GM19239 (cell line): ENCODE measurements around the gene MARK4.
A peak's percentile ranks its signal among the peaks of the same experiment; 100 is the strongest.
"Not testable (repeated sequence)": the region's sequence is repeated elsewhere in the genome, so short reads cannot be mapped to it uniquely, and the experiment has no call there.

Experiments
- DNase-seq: peaks from one replicate; pipeline ENCODE4 v3.0.0; 2011; ENCODE audit warnings: low spot score; ENCODE audit not compliant: insufficient read length
- FAIRE-seq: peaks from 2 replicates; lab custom pipeline; 2011; peaks lifted over from hg19 to GRCh38; lab: Jason Lieb, UNC

MARK4 gene

DNA sequence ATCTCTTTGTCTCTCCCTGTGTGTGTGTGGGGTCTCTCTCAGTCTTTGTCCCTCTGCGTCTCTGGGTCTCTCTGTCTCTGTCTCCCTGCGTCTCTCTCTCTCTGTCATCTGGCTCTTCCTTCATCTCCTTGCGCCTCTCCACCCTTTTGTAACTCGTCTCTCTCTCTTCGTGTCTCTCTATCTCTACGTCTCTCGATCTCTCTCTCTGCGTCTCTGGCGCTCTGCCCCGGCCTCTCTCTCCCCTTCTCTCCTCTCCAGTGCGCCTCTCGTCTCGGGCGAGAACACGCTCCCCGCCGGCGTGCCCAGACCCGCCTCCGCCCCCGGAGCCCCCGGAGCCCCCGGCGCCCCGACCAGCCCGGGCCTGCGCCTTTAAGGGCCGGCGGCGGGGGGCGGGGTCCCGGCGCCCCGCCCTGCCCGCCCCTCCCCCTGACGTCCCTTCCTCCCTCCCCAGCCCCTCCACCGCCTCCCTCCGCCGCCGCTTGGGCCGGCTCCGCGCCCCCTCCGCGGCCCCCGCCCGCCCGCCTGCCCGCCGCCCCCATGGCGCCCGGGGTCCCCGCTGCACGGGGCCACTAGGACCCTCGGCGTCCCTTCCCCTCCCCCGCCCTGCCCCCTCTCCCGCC, at the start of gene MARK4:
Gene MARK4, plus strand, starts transcription at position 440 of the 620 bp plus-strand sequence. CDS start 318 bp downstream, outside the sequence.
- FAIRE-seq (no peak), DNase-seq (peak; percentile 94)

DNA sequence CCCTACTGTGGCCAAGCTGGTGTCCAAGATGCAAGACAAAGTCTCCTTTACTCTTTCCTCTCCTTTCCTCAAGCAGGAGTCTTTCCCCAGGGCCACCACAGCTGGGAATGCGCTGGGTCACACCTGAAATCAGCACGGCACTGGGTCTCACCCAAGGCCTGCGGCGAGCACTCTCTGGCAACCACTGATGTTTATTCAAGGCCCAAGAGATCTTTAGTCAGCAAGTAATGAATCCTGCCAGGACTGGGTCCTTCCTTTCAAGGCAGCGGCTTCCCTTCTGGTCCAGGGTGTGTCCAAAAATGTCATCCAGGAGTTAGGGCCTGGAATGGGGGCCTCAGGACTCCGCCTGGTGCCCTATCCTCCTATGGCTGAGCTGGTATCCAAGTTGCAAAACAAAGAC, 48.4 kb upstream of the MARK4 start:
- FAIRE-seq = no peak
- no peak for DNase-seq

DNA sequence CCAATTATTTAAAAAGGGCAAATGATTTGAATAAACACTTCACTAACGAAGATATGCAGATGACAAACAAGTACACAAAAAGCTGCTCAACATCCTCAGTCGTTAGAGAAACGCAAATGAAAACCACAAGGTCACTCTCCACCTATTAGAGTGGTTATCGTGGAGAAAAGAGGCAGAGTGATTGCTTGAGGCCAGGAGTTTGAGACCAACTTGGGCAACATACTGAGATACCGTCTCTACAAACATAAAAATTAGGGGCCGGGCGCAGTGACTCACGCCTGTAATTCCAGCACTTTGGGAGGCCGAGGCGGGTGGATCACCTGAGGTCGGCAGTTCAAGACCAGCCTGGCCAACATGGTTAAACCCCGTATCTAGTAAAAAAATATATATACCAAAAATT, 45.3 kb upstream of the MARK4 start:
- no peak for DNase-seq
- no peak for FAIRE-seq

GRCh38 chr19:45206328-45206727, 44.7 kb upstream of the MARK4 start:
- FAIRE-seq (no peak), DNase-seq (no peak)

GRCh38 chr19:45211751-45212381, 39.2 kb upstream of the MARK4 start:
- FAIRE-seq = no peak

DNA sequence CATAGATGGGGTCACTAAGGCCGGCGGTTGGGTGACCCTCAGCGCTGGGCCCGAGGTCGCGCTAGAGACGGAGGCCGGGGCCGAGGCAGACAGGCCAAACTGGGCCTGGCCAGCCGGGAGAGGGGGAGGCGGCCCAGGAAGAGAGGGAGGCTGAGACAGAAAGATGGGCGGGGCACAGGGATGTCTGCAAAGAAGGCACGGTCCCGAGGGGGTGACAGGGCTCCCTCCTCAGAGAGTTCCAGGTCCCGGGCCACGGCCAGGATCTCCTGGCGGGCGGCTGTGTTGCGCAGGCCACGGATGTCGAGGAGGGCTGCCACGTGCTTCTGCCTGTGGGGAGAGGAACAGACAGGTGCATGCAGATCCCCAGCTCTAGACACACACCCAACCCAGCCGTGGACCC, 38.0 kb upstream of the MARK4 start:
- DNase-seq (no peak), FAIRE-seq (no peak)

More at GRCh38 chr19:45211751-45212381, 39.2 kb upstream of the MARK4 start:
- no peak for DNase-seq

DNA sequence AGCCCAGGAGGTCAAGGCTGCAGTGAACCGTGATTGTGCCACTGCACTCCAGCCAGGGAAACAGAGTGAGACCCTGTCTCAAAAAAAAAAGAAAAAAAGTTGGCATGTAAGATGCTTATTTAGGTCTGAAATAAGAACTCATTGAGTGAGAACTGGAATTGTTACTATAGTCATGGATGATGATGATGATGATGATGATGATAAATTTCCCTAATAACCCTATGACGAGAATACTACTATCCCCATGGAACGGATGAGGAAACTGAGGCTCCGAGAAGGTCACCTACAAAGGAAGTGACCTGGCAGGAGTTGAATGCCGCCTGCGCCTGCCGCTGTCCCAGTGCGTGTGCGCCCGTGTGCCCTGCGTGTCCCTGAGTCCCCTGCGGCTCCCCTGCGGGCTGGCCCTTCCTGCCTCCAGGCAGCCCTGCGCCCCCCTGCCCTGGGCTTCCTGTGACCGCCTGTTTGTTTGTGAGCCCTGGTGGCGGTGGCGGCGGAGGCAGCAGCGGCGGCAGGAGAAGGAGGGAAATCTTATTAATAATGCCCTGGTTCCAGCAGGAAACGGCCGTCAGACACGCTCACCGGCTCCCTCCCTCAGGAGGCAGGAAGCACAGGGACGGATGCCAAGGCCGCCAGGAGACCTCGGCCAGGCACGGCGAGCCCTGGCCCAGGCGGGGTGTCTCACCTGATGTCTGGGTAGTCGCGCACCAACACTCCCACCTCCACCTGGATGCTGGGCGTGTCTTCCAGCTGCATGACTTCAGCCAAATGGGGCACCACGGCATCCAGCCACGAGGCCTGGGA, 35.5 kb upstream of the MARK4 start:
- DNase-seq (no peak), FAIRE-seq (no peak)

DNA sequence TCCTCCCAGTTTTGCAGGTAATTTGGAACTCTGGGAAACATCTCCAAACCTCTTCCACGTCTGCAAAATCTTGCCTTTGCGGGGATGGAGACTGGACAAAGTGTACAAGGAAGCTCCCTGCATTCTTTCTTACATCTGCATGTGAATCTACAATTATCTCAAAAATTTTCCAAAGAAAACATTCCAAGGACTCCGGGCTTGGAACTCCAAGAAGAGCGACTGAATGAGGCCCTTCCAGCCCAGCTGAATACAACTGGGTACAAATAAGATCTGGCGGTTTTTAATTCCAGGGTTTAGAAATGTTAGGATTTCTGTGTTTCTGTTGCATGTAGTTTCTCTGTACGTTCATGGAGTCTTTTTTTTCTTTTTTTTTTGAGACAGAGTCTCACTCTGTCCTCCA, 34.4 kb upstream of the MARK4 start:
- DNase-seq (no peak), FAIRE-seq (no peak)

GRCh38 chr19:45217193-45217956, 33.7 kb upstream of the MARK4 start:
- DNase-seq = no peak

DNA sequence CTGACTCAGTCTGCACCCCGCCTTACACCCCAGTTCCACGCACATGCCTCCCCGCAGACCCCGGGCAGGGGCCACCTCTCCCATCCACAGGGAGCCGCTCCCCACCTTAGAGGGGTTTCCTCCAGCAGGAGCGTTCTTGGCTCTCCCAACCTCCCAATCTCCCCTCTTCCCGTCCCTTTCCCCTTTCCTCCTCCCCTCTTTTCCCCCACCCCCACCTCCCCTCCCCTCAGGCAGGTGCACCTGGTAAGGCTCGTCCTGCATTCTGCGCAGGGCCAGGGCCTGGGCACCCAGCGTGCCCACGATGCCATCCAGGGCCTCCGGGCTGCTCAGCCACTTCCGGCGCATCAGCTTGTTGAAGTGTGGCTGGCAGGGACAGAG, 33.1 kb upstream of the MARK4 start:
- DNase-seq (no peak), FAIRE-seq (no peak)

More at GRCh38 chr19:45217193-45217956, 33.7 kb upstream of the MARK4 start:
- FAIRE-seq = no peak

GRCh38 chr19:45218426-45218825, 32.6 kb upstream of the MARK4 start:
- FAIRE-seq (no peak), DNase-seq (no peak)

DNA sequence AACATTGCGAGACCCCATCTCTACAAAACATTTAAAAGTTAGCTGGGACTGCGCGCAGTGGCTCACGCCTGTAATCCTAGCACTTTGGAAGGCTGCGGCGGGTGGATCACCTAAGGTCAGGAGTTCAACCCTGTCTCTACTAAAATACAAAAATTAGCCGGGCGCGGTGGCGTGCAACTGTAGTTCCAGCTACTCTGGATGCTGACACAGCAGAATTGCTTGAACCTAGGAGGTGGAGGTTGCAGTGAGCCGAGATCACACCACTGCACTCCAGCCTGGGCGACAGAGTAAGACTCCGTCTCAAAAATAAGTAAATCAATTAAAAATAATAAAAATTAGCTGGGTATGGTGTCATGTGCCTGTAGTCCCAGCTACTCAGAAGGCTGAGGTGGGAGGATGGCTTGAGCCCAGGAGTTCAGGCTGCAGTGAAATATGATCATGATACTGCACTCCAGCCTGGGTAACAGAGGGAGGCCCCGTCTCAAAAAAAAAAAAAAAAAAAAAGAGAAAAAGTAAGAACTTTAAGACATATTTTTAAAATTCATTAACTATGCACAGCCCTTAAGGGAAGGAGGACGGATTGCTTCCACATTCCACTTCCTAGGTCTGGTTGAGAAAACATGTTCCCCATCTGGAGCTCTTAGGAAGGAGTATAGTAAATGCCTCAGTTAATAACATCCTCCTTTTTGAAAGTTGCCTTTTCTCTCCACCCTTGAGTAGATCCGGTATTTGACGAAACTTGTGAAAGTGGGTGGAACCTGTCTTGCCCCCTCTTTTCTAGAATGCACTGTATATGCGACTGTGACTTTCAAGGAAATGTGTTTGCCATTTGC, 31.9 kb upstream of the MARK4 start:
- FAIRE-seq (peak; percentile 4), DNase-seq (no peak)

GRCh38 chr19:45222724-45223123, 28.3 kb upstream of the MARK4 start:
- DNase-seq (no peak), FAIRE-seq (no peak)

DNA sequence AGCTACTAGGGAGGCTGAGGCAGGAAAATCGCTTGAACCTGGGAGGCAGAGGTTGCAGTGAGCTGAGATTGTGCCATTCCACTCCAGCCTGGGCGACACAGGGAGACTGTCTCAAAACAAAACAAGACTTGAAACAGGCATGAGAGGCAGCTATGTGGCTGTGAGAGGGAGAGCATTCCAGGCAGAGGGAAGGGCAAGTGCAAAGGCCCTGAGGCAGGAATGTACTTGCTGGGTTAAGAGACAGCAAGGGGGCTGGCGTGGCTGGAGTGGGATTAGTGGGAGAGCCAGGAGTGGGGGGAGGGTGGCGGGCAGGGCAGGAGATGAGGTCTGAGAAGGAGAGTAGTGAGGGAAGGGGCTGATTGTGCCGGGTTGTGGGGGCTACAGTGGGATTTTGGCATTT, 27.2 kb upstream of the MARK4 start:
- DNase-seq (no peak), FAIRE-seq (no peak)

DNA sequence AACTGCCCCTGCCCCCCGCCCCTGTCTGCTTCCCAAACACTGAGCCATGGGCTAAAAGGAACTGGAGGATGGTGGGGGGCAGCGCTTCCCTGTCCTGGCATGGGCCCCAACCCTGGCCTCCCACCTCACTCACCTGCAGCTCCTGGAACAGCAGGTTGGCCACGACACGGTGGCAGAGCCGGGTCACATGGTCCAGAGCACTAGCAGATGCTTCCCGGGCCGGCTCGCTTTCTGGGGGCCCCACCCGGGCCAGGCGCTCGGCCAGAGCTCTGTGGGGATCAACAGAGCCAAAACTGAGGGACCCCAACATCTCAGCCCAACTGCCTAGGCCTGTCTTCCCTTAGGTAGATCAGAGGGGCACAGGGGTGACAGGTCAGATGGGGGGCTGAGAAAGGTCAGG, 26.4 kb upstream of the MARK4 start:
- FAIRE-seq = no peak

DNA sequence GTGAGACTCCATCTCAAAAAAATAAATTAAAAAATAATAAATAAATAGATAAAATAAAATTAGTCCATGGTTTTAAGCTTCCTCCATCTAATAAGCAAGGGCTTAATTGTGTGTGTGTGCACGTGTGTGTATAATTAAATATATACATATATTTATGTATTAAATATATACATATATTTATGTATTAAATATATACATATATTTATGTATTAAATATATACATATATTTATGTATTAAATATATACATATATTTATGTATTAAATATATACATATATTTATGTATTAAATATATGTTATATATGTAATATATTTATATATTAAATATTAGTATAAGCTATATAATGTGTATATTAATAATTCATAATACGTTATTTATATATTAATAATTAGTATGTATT, 22.0 kb upstream of the MARK4 start:
- not testable (repeated sequence) for FAIRE-seq, DNase-seq

More for the DNA sequence above, 26.4 kb upstream of the MARK4 start:
- no peak for DNase-seq

DNA sequence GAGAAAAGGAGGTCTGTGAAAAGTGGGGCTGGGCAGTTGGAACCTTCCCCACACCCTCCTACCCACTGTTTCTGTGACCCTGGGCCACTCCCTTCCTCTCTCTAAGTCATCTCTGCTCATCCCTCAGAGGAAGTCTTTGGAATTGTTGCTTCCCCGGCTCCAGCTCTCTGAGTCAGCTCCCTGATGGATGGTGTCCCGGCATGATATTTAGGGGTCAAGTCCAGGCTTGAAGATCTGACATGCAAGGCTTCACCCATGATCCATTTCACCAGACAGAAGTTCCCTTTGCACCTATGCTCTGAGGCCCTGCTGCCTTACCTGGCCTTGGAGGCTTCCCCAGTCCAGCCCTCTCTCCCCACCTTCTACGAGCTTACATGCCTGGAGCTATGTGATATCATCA, 19.2 kb upstream of the MARK4 start:
- DNase-seq (no peak), FAIRE-seq (no peak)

DNA sequence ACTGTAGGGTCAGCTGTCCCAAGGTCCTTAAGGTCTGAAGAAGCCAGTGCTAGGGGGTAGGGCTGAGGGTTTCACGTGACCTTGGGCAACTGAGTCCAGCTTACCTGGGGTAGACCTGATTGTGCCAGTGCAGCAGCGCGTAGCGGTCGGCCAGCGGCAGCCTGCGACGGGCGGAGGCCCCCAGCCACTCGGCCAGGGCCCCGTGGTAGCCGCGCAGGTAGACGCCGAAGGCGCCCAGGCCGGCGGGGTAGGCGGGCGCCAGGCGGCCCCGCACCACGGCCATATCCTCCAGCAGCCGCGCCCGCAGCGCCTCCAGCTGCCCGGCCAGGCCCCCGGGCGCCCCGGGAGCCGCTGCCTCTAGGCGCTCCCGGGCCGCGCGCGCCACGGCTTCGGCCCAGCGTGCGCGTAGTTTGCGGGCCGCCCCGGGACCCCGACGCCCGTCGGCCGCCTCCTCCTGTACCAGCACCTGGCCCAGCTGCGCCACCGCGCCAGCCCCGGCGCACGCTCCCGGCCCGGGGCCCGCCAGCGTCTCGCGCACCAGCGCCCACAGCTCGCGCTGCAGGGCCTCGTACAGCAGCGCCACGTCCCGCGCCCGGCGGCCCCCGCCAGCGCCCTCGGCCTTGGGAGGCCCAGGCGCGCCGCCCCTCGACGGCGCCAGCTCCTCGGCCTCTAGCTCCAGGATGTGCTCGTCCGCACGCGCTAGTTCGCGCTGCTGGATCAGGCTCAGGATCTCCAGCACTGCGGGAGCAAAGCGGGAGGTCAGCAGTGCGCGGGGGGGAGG, 16.8 kb upstream of the MARK4 start:
- FAIRE-seq = no peak
- no peak for DNase-seq

DNA sequence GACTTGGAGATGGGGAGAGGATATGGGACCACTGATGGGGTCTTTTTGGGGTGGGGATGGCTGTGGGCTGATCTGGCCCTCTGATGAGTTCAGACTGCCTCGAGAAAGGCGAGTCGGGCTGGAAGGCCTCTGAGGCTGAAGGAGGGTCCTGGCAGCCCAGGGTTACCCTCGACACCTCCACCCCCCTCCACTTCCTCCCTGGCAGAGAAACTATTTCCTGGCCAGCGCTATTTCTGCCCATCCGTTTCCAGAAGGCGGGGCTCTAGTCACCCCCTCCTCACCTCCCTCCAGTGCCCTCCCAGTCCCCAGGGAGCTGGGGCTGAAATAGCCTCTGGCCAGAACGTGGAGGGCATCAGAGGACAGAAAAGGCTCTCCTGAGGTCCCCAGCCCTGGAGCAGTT, 15.6 kb upstream of the MARK4 start:
- no peak for FAIRE-seq

More for the DNA sequence above, 15.6 kb upstream of the MARK4 start:
- DNase-seq = no peak
